Mucosa of rectum (tissue), 2 donors: ENCODE measurements around the gene SUMF2.
"Not testable (repeated sequence)": the region's sequence is repeated elsewhere in the genome, so short reads cannot be mapped to it uniquely, and the experiment has no call there.

Source experiments
- H3K27ac ChIP-seq, 2 donors: one replicate each; pipeline ENCODE4 v1.7.0; 2013; ENCODE audit warnings: inconsistent platforms in 2 of 2, low read depth in 2 of 2, low read length in 2 of 2
- H3K27me3 ChIP-seq, 2 donors: one replicate each; pipeline ENCODE4 v1.7.0; 2013; ENCODE audit warnings: low read length in 2 of 2; ENCODE audit not compliant: control insufficient read depth in 2 of 2, insufficient read depth in 2 of 2
- H3K36me3 ChIP-seq, 2 donors: one replicate each; pipeline ENCODE4 v1.7.0; 2013; ENCODE audit warnings: low read length in 2 of 2; ENCODE audit not compliant: control insufficient read depth in 2 of 2, insufficient read depth in 2 of 2
- H3K4me1 ChIP-seq, 2 donors: one replicate each; pipeline ENCODE4 v1.7.0; 2013; ENCODE audit warnings: low read length in 2 of 2, mild to moderate bottlenecking in 1 of 2; ENCODE audit not compliant: control insufficient read depth in 2 of 2, insufficient read depth in 2 of 2
- H3K4me3 ChIP-seq, 2 donors: one replicate each; pipeline ENCODE4 v1.7.0; 2013; ENCODE audit warnings: low read length in 2 of 2
- H3K9ac ChIP-seq, 2 donors: one replicate each; pipeline ENCODE4 v1.7.0; 2013; ENCODE audit warnings: low read length in 2 of 2, low read depth in 1 of 2, mild to moderate bottlenecking in 1 of 2
- H3K9me3 ChIP-seq, 2 donors: one replicate each; pipeline ENCODE4 v1.7.0; 2013; ENCODE audit warnings: low read length in 2 of 2; ENCODE audit not compliant: control insufficient read depth in 2 of 2
- donor health status: healthy.
- donor health status: Normal muscosa, but diverticular disease.

SUMF2 gene

GRCh38 chr7:56062382-56062781 lies 1.7 kb upstream of the SUMF2 start:
- Histone ChIP-seq H3K36me3 (peaks cover 31 to 50% of the 10 kb centered on the region in 2 donors), H3K4me3 (no peak overlapping the region), H3K9ac (no peak overlapping the region), H3K27me3 (no peaks in the 10 kb centered on the region), H3K4me1 (peaks cover 4 to 11% of the 10 kb centered on the region in 2 donors), H3K9me3 (no peaks in the 10 kb centered on the region), H3K27ac (no peak overlapping the region)

GRCh38 chr7:56063500-56063881 lies 595 bp upstream of the SUMF2 start:
- Histone ChIP-seq H3K36me3 (peaks cover 24 to 42% of the 10 kb centered on the region in 2 donors), H3K9ac (peak overlapping the region; percentile 85 to 90), H3K9me3 (no peaks in the 10 kb centered on the region), H3K4me3 (peak overlapping the region; percentile 89 to 99), H3K27ac (peak overlapping the region; percentile 86 to 94), H3K4me1 (peaks cover 4 to 11% of the 10 kb centered on the region in 2 donors), H3K27me3 (no peaks in the 10 kb centered on the region)

- Histone ChIP-seq H3K36me3 (peaks cover 16 to 32% of the 10 kb centered on the region in 2 donors), H3K4me1 (peaks cover 4 to 11% of the 10 kb centered on the region in 2 donors)
- not testable (repeated sequence) for H3K27me3 ChIP-seq, H3K4me3 ChIP-seq, H3K9ac ChIP-seq, H3K9me3 ChIP-seq, H3K27ac ChIP-seq
Observed at GRCh38 chr7:56066376-56066775, 2.3 kb downstream of the SUMF2 start.

- Histone ChIP-seq H3K9ac (no peak overlapping the region), H3K36me3 (peaks cover 16% of the 10 kb centered on the region in 2 donors)
Observed at GRCh38 chr7:56074371-56074791, 10.3 kb downstream of the SUMF2 start.

GRCh38 chr7:56077681-56078080 lies 13.6 kb downstream of the SUMF2 start:
- Histone ChIP-seq H3K36me3 (peaks cover 9 to 11% of the 10 kb centered on the region in 2 donors), H3K27ac (no peak overlapping the region)

More at GRCh38 chr7:56074371-56074791, 10.3 kb downstream of the SUMF2 start:
- Histone ChIP-seq H3K9me3 (no peaks in the 10 kb centered on the region), H3K4me1 (peaks cover 0 to under 1% of the 10 kb centered on the region in 2 donors), H3K27me3 (no peaks in the 10 kb centered on the region), H3K27ac (no peak overlapping the region), H3K4me3 (no peak overlapping the region)

GRCh38 chr7:56078196-56078595 lies 14.1 kb downstream of the SUMF2 start:
- Histone ChIP-seq H3K27ac (no peak overlapping the region), H3K9ac (no peak overlapping the region)

More at GRCh38 chr7:56077681-56078080, 13.6 kb downstream of the SUMF2 start:
- Histone ChIP-seq H3K4me3 (no peak overlapping the region), H3K4me1 (peaks cover 0 to 6% of the 10 kb centered on the region in 2 donors), H3K9ac (no peak overlapping the region), H3K27me3 (no peaks in the 10 kb centered on the region), H3K9me3 (no peaks in the 10 kb centered on the region)

GRCh38 chr7:56079450-56080185 lies 15.5 kb downstream of the SUMF2 start:
- Histone ChIP-seq H3K9me3 (no peaks in the 10 kb centered on the region), H3K27ac (peak overlapping the region; percentile 44 to 53), H3K36me3 (peaks cover 7 to 9% of the 10 kb centered on the region in 2 donors), H3K4me3 (no peak overlapping the region), H3K27me3 (no peaks in the 10 kb centered on the region), H3K4me1 (peaks cover 0 to 6% of the 10 kb centered on the region in 2 donors), H3K9ac (no peak overlapping the region)

More at GRCh38 chr7:56078196-56078595, 14.1 kb downstream of the SUMF2 start:
- H3K4me3 ChIP-seq, result no peak overlapping the region
- H3K36me3 ChIP-seq, result peaks cover 7 to 9% of the 10 kb centered on the region in 2 donors
- H3K4me1 ChIP-seq, result peaks cover 0 to 6% of the 10 kb centered on the region in 2 donors
- H3K27me3 ChIP-seq, result no peaks in the 10 kb centered on the region
- no peaks in the 10 kb centered on the region for H3K9me3 ChIP-seq

- H3K36me3 ChIP-seq, H3K9me3 ChIP-seq, H3K4me1 ChIP-seq, H3K9ac ChIP-seq, H3K27ac ChIP-seq, H3K27me3 ChIP-seq, H3K4me3 ChIP-seq: not testable (repeated sequence)
Observed at GRCh38 chr7:56080726-56081435, 16.8 kb downstream of the SUMF2 start.

GRCh38 chr7:56081626-56082340 lies 17.7 kb downstream of the SUMF2 start:
- no peak overlapping the region for H3K4me3 ChIP-seq
- H3K4me1 ChIP-seq, result peaks cover 0 to 6% of the 10 kb centered on the region in 2 donors
- H3K9ac ChIP-seq, result no peak overlapping the region
- H3K27me3 ChIP-seq, result no peaks in the 10 kb centered on the region
- H3K9me3 ChIP-seq, result no peaks in the 10 kb centered on the region
- H3K27ac ChIP-seq, result no peak overlapping the region
- H3K36me3 ChIP-seq, result peaks cover 7 to 9% of the 10 kb centered on the region in 2 donors
